Skin epidermis (tissue), 12 donors: ENCODE measurements around the gene TMCC2.
"Not testable (repeated sequence)": the region's sequence is repeated elsewhere in the genome, so short reads cannot be mapped to it uniquely, and the experiment has no call there.

Experiments
- H3K27ac ChIP-seq, 21 experiments: fragments of 200-600 bp; sonication (generic) in 11 of 21; one replicate each; pipeline ENCODE4 v1.5.0; 2020; ENCODE audit warnings: mild to moderate bottlenecking in 3 of 21, inconsistent platforms in 2 of 21, moderate library complexity in 2 of 21
- H3K4me3 ChIP-seq, 7 experiments: fragments of 200-600 bp; sonication (generic) in 2 of 7; one replicate each; pipeline ENCODE4 v1.5.0; 2020; ENCODE audit warnings: inconsistent platforms in 2 of 7, mild to moderate bottlenecking in 2 of 7, moderate library complexity in 1 of 7

The TMCC2 gene

GRCh38 chr1:205271745-205272144 is 44.0 kb downstream of the TMCC2 start:
- Histone ChIP-seq H3K4me3 (no peak overlapping the region), H3K27ac (no peak overlapping the region)

DNA sequence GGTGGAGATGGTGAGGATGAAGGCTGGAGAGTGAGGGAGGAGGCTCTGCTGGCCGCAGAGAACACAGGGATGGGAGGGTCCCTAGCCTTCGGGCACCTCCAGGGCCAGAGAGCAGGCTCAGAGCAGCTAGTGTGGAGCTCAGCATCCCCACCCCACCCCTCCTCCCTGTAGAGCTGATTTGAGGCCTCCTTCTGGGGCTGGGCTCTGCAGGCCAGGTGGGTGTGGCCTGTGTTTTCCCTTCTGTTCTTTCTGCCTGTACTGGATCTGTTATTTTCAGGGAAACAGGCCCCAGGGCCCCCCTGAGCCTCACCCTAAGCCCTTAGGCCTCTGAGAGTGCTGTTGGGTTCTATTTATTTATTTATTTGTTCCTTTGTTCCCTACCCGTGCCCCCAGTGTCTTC is 44.8 kb downstream of the TMCC2 start:
- no peak overlapping the region for H3K27ac ChIP-seq

GRCh38 chr1:205273551-205273982 is 45.8 kb downstream of the TMCC2 start:
- Histone ChIP-seq H3K4me3 (no peak overlapping the region), H3K27ac (peak overlapping the region in 2 of 21 experiments; percentile 14 to 47)

More for the DNA sequence above, 44.8 kb downstream of the TMCC2 start:
- H3K4me3 ChIP-seq, result no peak overlapping the region

DNA sequence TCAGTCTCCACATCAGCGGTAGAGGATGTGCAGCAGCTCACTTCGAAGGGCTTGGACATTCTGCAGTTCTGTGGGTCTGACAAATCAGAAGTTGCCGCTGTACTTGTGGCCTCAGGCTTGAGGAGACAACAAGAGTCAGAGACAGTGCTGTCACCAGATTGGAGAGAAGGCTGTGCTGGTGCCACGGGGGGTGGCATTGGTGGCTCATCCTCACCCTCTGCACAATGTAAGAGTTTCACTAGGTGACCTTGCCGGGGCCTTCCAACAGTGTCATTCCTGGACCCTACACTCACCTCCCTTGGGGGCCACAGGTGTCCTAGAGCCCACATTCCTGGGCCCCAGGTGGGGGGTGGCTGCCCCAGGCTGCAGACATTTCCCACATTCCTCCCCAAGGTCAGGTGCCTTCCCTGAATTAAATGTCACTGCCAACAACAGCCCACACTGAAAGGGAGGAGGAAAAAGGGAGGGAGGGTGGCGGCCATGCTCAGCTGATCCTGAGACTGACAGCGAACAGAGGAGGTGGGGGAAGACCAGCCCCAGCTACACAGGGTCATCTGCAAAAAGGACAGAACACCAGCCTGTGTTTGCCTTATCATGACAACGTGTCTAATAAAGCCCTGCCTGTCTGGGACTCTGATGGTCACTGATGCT is 46.4 kb downstream of the TMCC2 start:
- H3K4me3 ChIP-seq, result no peak overlapping the region
- H3K27ac ChIP-seq, result peak overlapping the region in 2 of 21 experiments; percentile 14 to 47

GRCh38 chr1:205275133-205275532 is 47.4 kb downstream of the TMCC2 start:
- H3K27ac ChIP-seq, result peak overlapping the region in 3 of 21 experiments; percentile 15 to 55 (median 21)
- no peak overlapping the region for H3K4me3 ChIP-seq

DNA sequence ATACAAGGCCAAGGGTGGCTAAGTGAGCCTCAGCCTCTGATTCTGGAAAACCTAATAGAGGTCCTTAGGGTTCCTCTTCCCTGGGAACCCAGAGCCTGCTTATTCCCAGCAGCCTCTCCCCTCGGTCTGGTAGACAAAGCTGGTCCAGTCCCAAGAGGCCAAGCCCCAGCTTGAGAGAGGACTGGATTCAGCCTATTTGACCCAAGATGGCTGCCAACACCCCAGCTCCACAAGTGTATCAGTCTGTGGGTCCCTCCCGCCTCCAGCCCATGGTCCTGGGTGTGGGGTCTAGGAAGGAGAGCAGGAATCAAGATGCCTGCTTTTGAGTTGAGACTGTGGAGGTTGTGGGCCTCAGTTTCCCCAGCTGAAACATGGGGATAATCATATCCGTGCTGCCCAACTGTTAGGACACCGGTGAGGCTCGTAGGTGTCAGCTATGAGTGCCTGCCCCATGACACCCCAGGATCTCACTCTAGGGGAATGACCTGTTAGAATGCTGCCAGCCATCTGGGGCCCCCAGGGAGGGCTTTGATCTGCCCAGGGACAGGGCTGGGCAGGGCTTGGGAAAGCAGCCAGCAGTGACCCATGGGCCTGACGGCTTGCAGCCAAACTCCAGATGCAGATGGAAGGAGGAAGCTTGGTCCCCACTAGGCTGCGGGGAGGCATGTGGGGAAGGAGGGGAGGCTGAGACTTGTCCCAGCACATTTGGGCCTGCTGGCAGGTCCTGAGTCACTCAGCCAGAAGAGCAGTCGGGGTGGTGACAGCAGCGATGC is 48.4 kb downstream of the TMCC2 start:
- no peak overlapping the region for H3K4me3 ChIP-seq
- H3K27ac ChIP-seq, result peak overlapping the region in 4 of 21 experiments; percentile 15 to 50 (median 26)

GRCh38 chr1:205276689-205277065 is 48.9 kb downstream of the TMCC2 start:
- H3K4me3 ChIP-seq, result no peak overlapping the region
- H3K27ac ChIP-seq, result peak overlapping the region in 5 of 21 experiments; percentile 15 to 50 (median 31)

DNA sequence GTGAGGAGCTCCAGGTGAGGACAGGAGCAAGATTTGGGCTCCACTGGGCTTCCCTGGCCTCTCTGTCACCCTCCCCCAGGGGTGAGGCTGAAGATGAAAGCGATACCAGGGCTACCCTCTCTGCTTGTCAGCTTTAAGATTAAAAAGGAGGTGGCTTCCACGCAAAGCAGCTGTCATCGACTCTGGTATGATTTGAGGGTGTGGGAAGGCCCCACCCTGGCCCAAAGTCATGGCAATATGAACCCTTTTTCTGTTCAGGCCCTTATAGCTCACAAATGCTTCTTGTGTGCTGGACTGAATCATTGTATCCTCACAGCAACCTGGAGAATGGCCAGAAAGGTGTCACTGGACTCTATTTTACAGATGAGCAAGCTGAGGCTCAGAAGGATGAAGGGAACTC is 52.2 kb downstream of the TMCC2 start:
- Histone ChIP-seq H3K4me3 (no peak overlapping the region), H3K27ac (peak overlapping the region in 6 of 21 experiments; percentile 3 to 51 (median 34))

GRCh38 chr1:205280666-205281395 is 53.1 kb downstream of the TMCC2 start:
- not testable (repeated sequence) for H3K4me3 ChIP-seq
- peak overlapping the region in 4 of 21 experiments; percentile 3 to 62 (median 34) for H3K27ac ChIP-seq

GRCh38 chr1:205283270-205284147 is 55.8 kb downstream of the TMCC2 start:
- H3K4me3 ChIP-seq, result no peak overlapping the region
- peak overlapping the region in 19 of 21 experiments; percentile 23 to 96 (median 84) for H3K27ac ChIP-seq

DNA sequence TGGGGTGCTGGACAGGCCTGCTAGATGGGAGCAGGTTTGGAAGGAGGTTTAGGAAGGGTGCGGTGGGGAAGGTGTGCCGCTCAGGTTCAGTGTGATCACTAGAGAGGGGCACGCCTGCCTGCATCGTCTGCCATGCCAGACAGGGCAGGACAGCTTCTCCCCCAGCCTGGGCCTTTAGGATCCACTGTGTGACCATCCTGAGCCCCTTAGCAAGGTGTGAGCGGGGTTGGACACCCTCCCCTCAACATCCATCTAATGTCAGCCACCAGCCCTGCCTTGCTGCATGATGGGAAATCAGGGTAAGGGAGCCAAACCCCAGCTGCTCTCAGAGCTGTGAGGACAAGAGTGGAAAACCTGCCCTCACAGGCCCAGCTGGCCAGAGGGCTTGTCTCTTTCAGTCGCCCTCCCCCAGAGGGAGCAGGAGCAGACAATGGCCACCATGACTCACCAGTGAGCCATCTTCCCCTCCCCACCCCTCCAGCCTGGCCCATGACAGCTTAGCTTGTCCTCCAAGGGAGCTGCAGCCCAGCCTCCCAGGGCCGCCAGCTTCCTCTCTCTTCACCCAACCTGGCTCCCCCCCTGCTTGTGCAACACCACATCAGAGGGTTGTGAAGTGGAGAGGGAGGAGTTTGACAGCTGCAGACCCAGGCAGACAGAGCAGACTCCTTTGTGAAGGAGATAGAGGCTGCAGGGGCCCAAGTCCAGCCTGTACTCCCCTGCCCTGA is 56.8 kb downstream of the TMCC2 start:
- no peak overlapping the region for H3K4me3 ChIP-seq
- peak overlapping the region in 20 of 21 experiments; percentile 44 to 96 (median 84) for H3K27ac ChIP-seq

- Histone ChIP-seq H3K27ac (peak overlapping the region in 20 of 21 experiments; percentile 44 to 96 (median 82)), H3K4me3 (peak overlapping the region in 1 of 7 experiments; percentile 4)
Observed at GRCh38 chr1:205285381-205286101, 57.8 kb downstream of the TMCC2 start.

DNA sequence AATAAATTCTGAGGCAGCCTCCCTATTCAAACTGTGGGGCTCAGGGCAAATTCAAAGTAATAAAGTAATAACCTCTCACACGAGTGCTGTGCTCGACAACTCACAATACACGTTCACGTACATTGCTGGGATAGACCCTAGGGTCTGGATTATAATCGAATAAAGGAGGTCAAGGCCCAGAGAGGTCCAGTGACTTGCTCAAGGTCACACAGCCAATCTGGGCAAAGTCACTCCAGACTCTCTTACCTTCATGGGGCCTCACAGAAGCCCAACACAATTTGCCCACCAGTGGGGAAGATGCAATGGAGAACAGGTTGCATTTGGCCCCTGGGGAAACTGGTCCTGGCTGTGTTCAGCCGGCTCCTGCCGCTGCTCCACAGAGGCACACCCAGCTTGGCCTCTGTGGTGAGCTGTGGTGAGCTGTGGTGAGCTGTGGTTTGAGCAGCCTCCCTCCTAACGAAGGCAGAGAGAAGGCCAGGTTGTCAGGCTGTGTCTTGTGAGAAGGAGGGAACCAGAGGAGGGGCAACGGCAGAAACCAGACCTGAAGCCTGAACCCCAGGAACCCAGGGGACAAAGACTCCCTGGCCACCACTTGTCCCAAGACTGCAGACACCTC is 58.7 kb downstream of the TMCC2 start:
- peak overlapping the region in 1 of 7 experiments; percentile 4 for H3K4me3 ChIP-seq
- H3K27ac ChIP-seq, result peak overlapping the region in 16 of 21 experiments; percentile 2 to 96 (median 84)

- Histone ChIP-seq H3K27ac (peak overlapping the region in 13 of 21 experiments; percentile 21 to 96 (median 88)), H3K4me3 (no peak overlapping the region)
Observed at GRCh38 chr1:205287076-205287475, 59.3 kb downstream of the TMCC2 start.

DNA sequence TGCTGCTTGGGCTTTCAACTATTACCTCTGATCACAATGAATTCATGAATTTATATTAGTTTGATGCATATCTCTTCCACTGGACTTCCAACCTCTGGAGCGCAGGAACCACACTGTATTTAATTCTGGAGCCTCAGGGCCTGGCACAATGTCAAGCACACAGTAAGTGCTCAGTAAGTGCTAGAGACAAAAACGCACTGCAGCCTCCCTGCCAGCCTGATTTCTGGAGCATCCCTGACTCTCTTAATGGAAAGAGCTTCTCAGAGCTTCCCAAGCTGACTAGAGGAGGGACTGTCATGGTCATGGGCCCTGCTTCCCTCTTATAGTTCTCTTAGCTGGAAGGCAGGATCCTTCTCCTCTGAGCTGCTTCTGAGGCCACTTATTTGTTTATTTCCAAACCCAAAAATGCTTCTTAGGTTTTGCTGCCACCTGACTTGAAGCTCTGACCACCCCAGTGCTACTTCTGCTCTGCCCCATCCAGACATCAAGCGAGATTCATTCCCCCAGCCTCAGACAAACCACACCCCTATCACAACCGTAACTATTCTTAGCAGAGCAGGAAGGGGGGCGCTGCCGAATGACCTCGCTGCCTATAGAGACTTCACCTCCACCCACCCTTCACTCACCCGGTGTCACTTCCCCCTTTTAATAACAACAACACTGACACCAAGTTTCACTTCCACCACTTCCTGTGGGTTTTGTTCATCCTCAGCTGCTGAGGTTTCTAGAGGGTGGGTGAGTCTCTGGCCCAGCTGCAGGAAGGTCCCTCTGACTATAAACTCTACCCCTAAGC is 60.2 kb downstream of the TMCC2 start:
- Histone ChIP-seq H3K4me3 (no peak overlapping the region), H3K27ac (peak overlapping the region in 16 of 21 experiments; percentile 3 to 96 (median 70))

DNA sequence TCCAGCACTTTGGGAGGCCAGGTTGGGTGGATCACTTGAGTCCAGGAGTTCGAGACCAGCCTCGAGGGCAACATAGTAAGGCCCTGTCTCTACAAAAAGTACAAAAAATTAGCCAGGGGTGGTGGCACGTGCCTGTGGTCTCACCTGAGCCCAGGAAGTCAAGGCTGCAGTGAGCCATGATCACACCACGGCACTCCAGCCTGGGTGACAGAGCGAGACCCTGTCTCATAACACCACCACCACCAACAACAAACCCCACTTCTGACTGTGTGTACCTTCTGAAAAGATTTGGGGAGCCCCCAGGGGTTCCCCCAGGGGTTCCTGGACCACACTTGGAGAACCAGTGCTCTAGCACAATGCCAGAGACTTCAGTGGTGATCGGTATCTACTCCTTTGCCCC is 63.9 kb downstream of the TMCC2 start:
- Histone ChIP-seq H3K4me3 (no peak overlapping the region), H3K27ac (no peak overlapping the region)
